GM23248 (cell line): ENCODE results near the gene ASRGL1. TPM values are rescaled to one million over a fixed set of nuclear protein-coding genes. Genes with fewer than 3 reads are reported as not detected.

ENCODE experiments used
- DNase-seq: peaks from one replicate; pipeline ENCODE4 v3.0.0-alpha.2; 2015
- H2AFZ ChIP-seq: fragments of 200-600 bp; sonication (generic); 2 replicates; pipeline ENCODE4 v1.6.1; 2016; ENCODE audit warnings: antibody characterized with exemption
- H3F3A ChIP-seq: fragments of 200-600 bp; sonication (generic); 2 replicates; pipeline ENCODE4 v1.6.1; 2016; ENCODE audit warnings: mild to moderate bottlenecking, antibody characterized with exemption, mixed run types; ENCODE audit not compliant: insufficient read depth
- H3K27ac ChIP-seq: fragments of 200-600 bp; sonication (generic); 2 replicates; pipeline ENCODE4 v1.5.1; 2016; ENCODE audit warnings: mild to moderate bottlenecking
- H3K27me3 ChIP-seq: fragments of 200-600 bp; sonication (generic); replicated peaks from 2 replicates; pipeline ENCODE4 v1.6.1; 2016; ENCODE audit warnings: mild to moderate bottlenecking; ENCODE audit not compliant: insufficient read depth
- H3K36me3 ChIP-seq: fragments of 200-600 bp; sonication (generic); 2 replicates; pipeline ENCODE4 v1.6.1; 2016; ENCODE audit warnings: low read depth, mild to moderate bottlenecking
- H3K4me1 ChIP-seq: fragments of 200-600 bp; sonication (generic); 2 replicates; pipeline ENCODE4 v1.6.1; 2016; ENCODE audit warnings: mild to moderate bottlenecking; ENCODE audit not compliant: insufficient read depth
- H3K4me2 ChIP-seq: fragments of 200-600 bp; sonication (generic); one replicate; pipeline ENCODE4 v1.6.1; 2016; ENCODE audit warnings: mild to moderate bottlenecking; ENCODE audit not compliant: unreplicated experiment
- H3K4me3 ChIP-seq: fragments of 200-600 bp; sonication (generic); 2 replicates; pipeline ENCODE4 v1.5.1; 2016; ENCODE audit warnings: mild to moderate bottlenecking
- H3K79me2 ChIP-seq: fragments of 200-600 bp; sonication (generic); 2 replicates; pipeline ENCODE4 v1.6.1; 2016; ENCODE audit warnings: mild to moderate bottlenecking; ENCODE audit not compliant: insufficient read depth
- H3K9ac ChIP-seq: fragments of 200-600 bp; sonication (generic); 2 replicates; pipeline ENCODE4 v1.6.1; 2016; ENCODE audit warnings: mild to moderate bottlenecking
- H3K9me2 ChIP-seq: fragments of 200-600 bp; sonication (generic); 2 replicates; pipeline ENCODE4 v1.6.1; 2016; ENCODE audit warnings: mixed run types, mild to moderate bottlenecking, moderate library complexity; ENCODE audit not compliant: insufficient read depth
- H3K9me3 ChIP-seq: fragments of 200-600 bp; sonication (generic); one replicate; pipeline ENCODE4 v1.6.1; 2017; ENCODE audit warnings: low read depth
- H4K20me1 ChIP-seq: fragments of 200-600 bp; sonication (generic); 2 replicates; pipeline ENCODE4 v1.6.0; 2016; ENCODE audit not compliant: insufficient read depth
- EZH2 ChIP-seq: fragments of 200-600 bp; sonication (generic); IDR thresholded peaks from 2 replicates; pipeline ENCODE4 v1.6.1; 2018; ENCODE audit warnings: antibody characterized with exemption, mild to moderate bottlenecking; ENCODE audit not compliant: insufficient read depth, poor library complexity, severe bottlenecking
- EZH2phosphoT487 ChIP-seq: fragments of 200-600 bp; sonication (generic); IDR thresholded peaks from 2 replicates; pipeline ENCODE4 v1.6.1; 2018; ENCODE audit warnings: antibody characterized with exemption, moderate library complexity, mild to moderate bottlenecking, low read depth; ENCODE audit not compliant: insufficient read depth
- whole genome bisulfite sequencing, 2 experiments: methylation state at CpG; one replicate each; pipeline ENCODE4 v1.1.6; 2015 to 2017; ENCODE audit warnings: low lambda C conversion rate in 2 of 2, low coverage in 1 of 2; ENCODE audit errors: missing lambda C conversion rate in 2 of 2; 5-methylcytosine and 5-hydroxymethylcytosine counted together
- in situ Hi-C: fragments of 300-500 bp; cut with MboI; formaldehyde crosslinking; loops from 2 replicates; pipeline ENCODE4 v1.15.0; 2020
- polyA plus RNA-seq: library from polyadenylated mRNA; unstranded; fragments of >200 nt; fragmentation: Nextera tagmentation; extraction: Ambion mirVana; gene quantifications from 2 replicates; pipeline ENCODE4 v1.2.1, GENCODE V29; 2016
- total RNA-seq: library from RNA; depleted of rRNA; stranded (reverse); fragments of >200 nt; shearing (Covaris generic); gene quantifications from 2 replicates; pipeline ENCODE4 v1.2.3, GENCODE V29; 2014

ASRGL1 gene
- total and polyA plus RNA-seq, 2 experiments from 2014 or later, result 0.43 to 0.59 TPM

- DNase-seq, result peak; percentile 9
- WGBS, 2 experiments, result 54 to 59% methylated on average over 12 of the region's 12 CpGs
- H3K36me3 ChIP-seq, result no peaks in the 10 kb centered on the region
- TF ChIP-seq EZH2 (no peak), EZH2phosphoT487 (no peak)
- no peak overlapping the region for H3K4me2 ChIP-seq
- no peak overlapping the region for H3K4me3 ChIP-seq
- peaks cover 5% of the 10 kb centered on the region for H3K4me1 ChIP-seq
- H2AFZ ChIP-seq, result no peak overlapping the region
- H3K27ac ChIP-seq, result no peak overlapping the region
- in situ Hi-C loops, result loop anchor here (10.0 to 25.0 kb wide), 2 partner anchors 162 to 294 kb away; partner anchors contain the start of genes LRRN4CL and UBXN1
- H3K27me3 ChIP-seq, result no peaks in the 10 kb centered on the region
- no peaks in the 10 kb centered on the region for H3K79me2 ChIP-seq
- no peaks in the 10 kb centered on the region for H4K20me1 ChIP-seq
- no peak overlapping the region for H3K9ac ChIP-seq
- no peaks in the 10 kb centered on the region for H3F3A ChIP-seq
- no peaks in the 10 kb centered on the region for H3K9me3 ChIP-seq
- H3K9me2 ChIP-seq, result no peaks in the 10 kb centered on the region
Measured at GRCh38 chr11:62393061-62393611, 55.9 kb downstream of the ASRGL1 start.

GRCh38 chr11:62393735-62394134 is 56.5 kb downstream of the ASRGL1 start:
- no peaks in the 10 kb centered on the region for H3K9me2 ChIP-seq
- DNase-seq, result no peak
- TF ChIP-seq EZH2phosphoT487 (no peak), EZH2 (no peak)
- in situ Hi-C loops, result loop anchor here (10.0 to 25.0 kb wide), 2 partner anchors 161 to 294 kb away; partner anchors contain the start of genes LRRN4CL and UBXN1
- no peaks in the 10 kb centered on the region for H3K9me3 ChIP-seq
- no peaks in the 10 kb centered on the region for H3K79me2 ChIP-seq
- 13 to 14% methylated on average over 5 of the region's 5 CpGs for whole genome bisulfite sequencing, 2 experiments
- 0 out of 2 replicates have a peak, but pooled peaks cover 3% of the 10 kb centered on the region for H3F3A ChIP-seq
- H3K27ac ChIP-seq, result no peak overlapping the region
- H3K27me3 ChIP-seq, result no peaks in the 10 kb centered on the region
- H3K4me1 ChIP-seq, result peaks cover 11% of the 10 kb centered on the region
- no peak overlapping the region for H3K9ac ChIP-seq
- no peak overlapping the region for H2AFZ ChIP-seq
- no peaks in the 10 kb centered on the region for H3K36me3 ChIP-seq
- no peaks in the 10 kb centered on the region for H4K20me1 ChIP-seq
- H3K4me2 ChIP-seq, result no peak overlapping the region
- H3K4me3 ChIP-seq, result no peak overlapping the region

GRCh38 chr11:62394825-62395538 is 57.7 kb downstream of the ASRGL1 start:
- no peaks in the 10 kb centered on the region for H4K20me1 ChIP-seq
- peak overlapping the region; percentile 34 for H3K27ac ChIP-seq
- H3K27me3 ChIP-seq, result no peaks in the 10 kb centered on the region
- H3K9me3 ChIP-seq, result no peaks in the 10 kb centered on the region
- WGBS, 2 experiments, result 2% methylated on average over 14 of the region's 14 CpGs
- TF ChIP-seq EZH2phosphoT487 (no peak), EZH2 (no peak)
- peak overlapping the region; percentile 49 for H3K9ac ChIP-seq
- in situ Hi-C loops, result loop anchor here (10.0 to 25.0 kb wide), 2 partner anchors 160 to 292 kb away; partner anchors contain the start of genes LRRN4CL and UBXN1
- H3K9me2 ChIP-seq, result no peaks in the 10 kb centered on the region
- H3K36me3 ChIP-seq, result no peaks in the 10 kb centered on the region
- H3K79me2 ChIP-seq, result no peaks in the 10 kb centered on the region
- peak overlapping the region; percentile 75 for H2AFZ ChIP-seq
- peak overlapping the region; percentile 68 for H3K4me2 ChIP-seq
- H3K4me1 ChIP-seq, result peaks cover 23% of the 10 kb centered on the region
- peak overlapping the region; percentile 71 for H3K4me3 ChIP-seq
- DNase-seq, result peak; percentile 91
- peaks cover 5% of the 10 kb centered on the region for H3F3A ChIP-seq

DNA sequence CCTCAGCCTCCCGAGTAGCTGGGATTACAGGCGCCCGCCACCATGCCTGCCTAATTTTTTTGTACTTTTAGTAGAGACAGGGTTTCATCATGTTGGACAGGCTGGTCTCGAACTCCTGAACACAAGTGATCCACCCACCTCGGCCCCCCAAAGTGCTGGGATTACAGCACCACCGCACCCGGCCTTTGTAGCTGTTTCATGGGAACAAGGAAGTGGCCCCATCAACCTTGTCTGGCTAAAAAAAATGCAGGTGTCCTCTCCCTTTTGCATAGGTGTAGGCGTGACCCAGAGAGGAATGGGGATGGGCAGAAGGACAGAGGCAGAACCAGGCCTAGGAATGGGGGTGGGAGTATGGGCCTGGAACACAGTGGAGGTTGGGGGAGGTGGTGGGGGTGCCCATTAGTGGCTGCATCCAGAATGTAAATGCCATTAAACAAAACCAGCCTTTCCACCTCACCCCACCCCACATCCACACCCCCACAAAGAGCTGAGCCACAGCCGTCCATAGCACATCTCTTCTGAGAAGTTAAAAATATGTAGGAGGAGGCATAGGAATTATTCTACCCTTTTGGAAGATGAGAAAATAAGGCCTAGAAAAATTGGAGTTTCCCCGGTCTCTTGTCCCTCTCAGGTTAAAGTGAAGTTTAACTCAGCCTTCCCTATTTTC is 58.8 kb downstream of the ASRGL1 start:
- Histone ChIP-seq H3K9me2 (no peaks in the 10 kb centered on the region), H3K4me2 (no peak overlapping the region), H3K9me3 (no peaks in the 10 kb centered on the region), H3K27ac (no peak overlapping the region), H3F3A (peaks cover 12% of the 10 kb centered on the region), H3K9ac (no peak overlapping the region), H3K4me3 (no peak overlapping the region), H2AFZ (no peak overlapping the region), H3K36me3 (no peaks in the 10 kb centered on the region), H3K79me2 (no peaks in the 10 kb centered on the region), H4K20me1 (no peaks in the 10 kb centered on the region), H3K4me1 (peaks cover 33% of the 10 kb centered on the region), H3K27me3 (no peaks in the 10 kb centered on the region)
- WGBS, 2 experiments, result 93 to 96% methylated on average over 9 to 10 of the region's 10 CpGs
- TF ChIP-seq EZH2phosphoT487, result no peak
- no peak for TF ChIP-seq EZH2
- no peak for DNase-seq
- in situ Hi-C loops, result loop anchor here (10.0 to 25.0 kb wide), 2 partner anchors 159 to 291 kb away; partner anchors contain the start of genes LRRN4CL and UBXN1
